Measurements from ENCODE around the gene CLPTM1. TPM values are rescaled to one million over a fixed set of nuclear protein-coding genes. Genes with fewer than 3 reads are reported as not detected.
A peak's percentile ranks its signal among the peaks of the same experiment; 100 is the strongest.

Gene CLPTM1
- total and polyA plus RNA-seq, 9 of the 15 experiments (the other 6 are each of a cell fraction or from before 2014, with no cell fraction given): 0.37 to 96.0 (median 27.5) TPM

GRCh38 chr19:45038931-45039893, 84.0 kb downstream of the CLPTM1 start, which contains the start of gene CLASRP (continued):
- TF ChIP-seq ZNF12 (CRISPR knock-in tag; IDR thresholded peaks at IDR 0.05): no peak; the same call in 1 of the 2 replicates
- TF ChIP-seq TFE3 (CRISPR knock-in tag; IDR thresholded peaks at IDR 0.05): no peak
- TF ChIP-seq ETS2 (tag; IDR thresholded peaks at IDR 0.05; ENCODE audit: borderline replicate concordance, poor library complexity, severe bottlenecking): no peak
- TF ChIP-seq MIER1 (IDR thresholded peaks at IDR 0.05; ENCODE audit: low read depth): no peak
- TF ChIP-seq NR3C1 (CRISPR knock-in tag; IDR thresholded peaks at IDR 0.05): 0 out of 2 replicates have a peak, but pooled peaks have one; percentile 54
- no peak for TF ChIP-seq MEF2A (IDR thresholded peaks at IDR 0.05; ENCODE audit: control insufficient read depth, low read depth, low read length)
- TF ChIP-seq NFE2L1 (tag; IDR thresholded peaks at IDR 0.05; ENCODE audit: borderline replicate concordance, low read depth): no peak
- peak; percentile 41; the same call in 1 of the 2 replicates for TF ChIP-seq CBX1 (IDR thresholded peaks at IDR 0.05; ENCODE audit: low read depth)
- TF ChIP-seq SAFB (IDR thresholded peaks at IDR 0.05; ENCODE audit: borderline replicate concordance, low read depth, low read length): no peak
- TF ChIP-seq ZBTB2 (IDR thresholded peaks at IDR 0.05): no peak; the same call in 1 of the 2 replicates
- TF ChIP-seq ZNF311 (CRISPR knock-in tag; IDR thresholded peaks at IDR 0.05): no peak
- TF ChIP-seq NCOA6 (IDR thresholded peaks at IDR 0.05): no peak
- no peak for TF ChIP-seq SMAD1 (IDR thresholded peaks at IDR 0.05; ENCODE audit: low read depth, low read length, partially characterized antibody)
- TF ChIP-seq ZBTB5 (IDR thresholded peaks at IDR 0.05): no peak
- TF ChIP-seq CEBPG (CRISPR knock-in tag; IDR thresholded peaks at IDR 0.05): no peak
- no peak for TF ChIP-seq CEBPG (tag; conservative IDR thresholded peaks at IDR 0.05 in 1 of 2, IDR thresholded peaks at IDR 0.05 in 1 of 2)
- TF ChIP-seq E4F1 (CRISPR knock-in tag; IDR thresholded peaks at IDR 0.05; ENCODE audit: borderline replicate concordance): no peak

Data from K562 (cell line).